HG02852 (cell line): Measurements from ENCODE around the gene GPX7.

Experiments
- ATAC-seq: cut with Tn5 transposase; IDR thresholded peaks from one replicate; pipeline ENCODE4 v1.9.1; 2021; ENCODE audit warnings: mild to moderate bottlenecking, moderate library complexity; ENCODE audit not compliant: unreplicated experiment

Gene GPX7

GRCh38 chr1:52585474-52585873, 16.7 kb upstream of the GPX7 start:
- ATAC-seq = no peak

DNA sequence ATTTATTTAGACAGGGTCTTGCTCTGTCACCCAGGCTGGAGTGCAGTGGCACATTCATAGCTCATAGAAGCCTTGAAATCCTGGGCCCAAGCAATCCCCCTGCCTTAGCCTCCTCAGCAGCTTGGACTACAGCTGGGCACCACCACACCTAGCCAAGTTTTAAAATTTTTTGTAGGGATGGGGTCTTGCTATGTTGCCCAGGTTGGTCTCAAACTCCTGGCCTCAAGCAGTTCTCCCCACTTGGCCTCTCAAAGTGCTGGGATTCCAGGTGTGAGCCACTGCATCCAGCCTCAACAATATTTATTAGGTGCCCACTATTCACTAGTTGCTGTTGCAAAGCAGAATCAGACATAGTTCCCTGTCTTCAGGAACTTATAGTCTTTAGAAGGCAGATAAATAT, 14.1 kb upstream of the GPX7 start:
- ATAC-seq = no peak

DNA sequence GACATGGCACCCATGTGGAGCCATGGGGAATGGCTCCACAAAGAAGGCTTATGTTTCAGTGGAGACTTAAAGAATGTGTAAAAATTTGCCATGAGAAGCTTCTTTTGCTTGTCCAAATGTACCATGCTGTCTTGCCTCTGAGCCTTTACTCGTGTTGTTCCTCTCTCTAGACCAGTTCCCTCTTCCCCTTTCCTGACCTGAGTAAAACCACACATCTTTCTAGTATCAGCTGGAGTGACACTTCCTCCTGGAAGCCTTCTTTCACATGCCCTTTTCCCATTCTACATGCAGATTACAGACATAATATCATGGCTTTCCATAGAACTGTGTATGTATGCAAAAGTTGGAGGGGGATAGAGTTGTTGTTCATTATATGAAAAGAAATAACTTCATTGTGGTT, 13.6 kb upstream of the GPX7 start:
- no peak for ATAC-seq

DNA sequence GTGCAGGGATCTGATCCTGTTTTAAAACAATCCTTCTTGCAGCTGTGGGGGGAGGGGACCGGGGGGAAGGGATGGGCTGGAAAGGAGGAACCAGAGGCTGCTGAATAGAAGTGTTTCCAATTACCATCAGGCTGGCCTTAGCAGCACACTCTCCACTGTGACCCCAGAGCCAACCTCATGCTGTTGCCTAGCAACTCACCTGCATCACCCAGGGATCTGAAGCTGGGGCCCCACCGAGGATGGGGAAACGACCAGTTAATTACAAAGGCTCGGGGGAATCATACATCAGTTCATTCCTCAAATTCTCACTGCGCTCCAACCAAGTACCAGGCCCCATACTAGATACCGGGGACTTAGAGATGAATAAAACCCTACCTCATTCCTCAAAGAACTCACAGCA, 11.9 kb upstream of the GPX7 start:
- ATAC-seq = no peak

DNA sequence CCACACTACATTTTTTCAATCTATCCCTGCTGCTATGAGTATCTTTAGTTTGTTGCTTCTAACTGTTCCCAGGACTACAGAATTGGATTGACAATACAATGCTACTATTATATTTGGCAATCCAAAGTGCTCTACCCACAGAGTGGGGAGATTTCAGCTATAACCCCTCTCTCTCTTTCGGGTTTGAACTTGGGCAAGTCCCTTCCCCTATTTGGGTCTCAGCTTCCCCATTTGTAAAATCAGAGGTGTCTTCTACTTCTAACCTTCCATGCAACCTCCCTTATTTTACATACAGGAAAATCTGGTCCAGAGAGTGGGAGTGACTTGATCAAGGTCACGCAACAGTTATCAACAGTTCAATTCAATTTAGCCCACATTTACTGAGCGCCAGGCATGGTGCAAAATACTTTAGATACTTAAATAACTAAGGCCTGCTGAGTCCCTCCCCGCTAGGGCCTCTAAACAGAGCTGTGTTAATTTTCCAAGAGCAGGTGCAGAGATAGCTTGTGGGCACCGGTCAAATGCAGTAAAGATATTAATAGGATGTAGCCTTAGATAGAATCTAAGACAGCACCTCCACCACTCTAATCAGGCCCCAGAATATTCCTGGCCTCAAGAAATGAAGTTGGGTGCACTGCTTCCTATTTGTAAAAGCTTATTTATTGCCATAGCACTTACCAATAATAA, 9.4 kb upstream of the GPX7 start:
- ATAC-seq = no peak

DNA sequence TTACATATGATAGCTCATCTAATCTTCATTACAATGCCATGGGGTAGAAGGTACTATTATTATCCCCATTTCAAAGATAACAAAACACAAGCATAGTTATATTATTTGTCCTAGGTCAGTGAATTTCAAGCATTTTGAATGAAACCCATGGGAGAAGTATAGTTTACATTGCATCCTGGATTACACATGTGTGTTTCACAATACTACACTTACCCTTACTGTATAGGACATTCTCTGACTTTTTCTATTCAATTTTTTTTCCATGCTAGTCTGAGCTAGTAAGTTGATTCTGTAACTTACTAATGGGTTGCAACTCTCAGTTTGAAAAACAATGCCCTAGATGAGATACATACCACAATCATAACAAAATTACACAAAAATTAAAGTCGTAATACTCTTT, 8.7 kb upstream of the GPX7 start:
- ATAC-seq = no peak

DNA sequence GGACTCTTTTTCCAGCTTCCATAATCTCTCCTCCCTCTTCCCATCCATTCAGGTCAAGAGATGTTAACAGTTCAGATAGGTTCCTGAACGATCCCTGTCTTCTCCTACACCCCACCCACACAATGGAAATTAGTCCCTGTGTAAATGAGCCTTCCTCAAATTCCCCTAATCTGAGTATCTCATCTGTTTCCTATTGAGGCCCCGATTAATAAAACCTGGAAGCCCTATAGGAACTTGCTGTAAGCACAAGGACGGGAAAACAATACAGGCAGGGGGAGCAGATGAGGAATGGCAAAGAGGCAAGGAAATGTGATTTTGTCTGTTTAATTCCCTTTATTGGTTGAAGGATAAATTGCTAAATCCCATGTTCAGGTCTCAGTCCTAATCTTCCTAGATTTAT, 7.1 kb upstream of the GPX7 start:
- ATAC-seq = no peak

DNA sequence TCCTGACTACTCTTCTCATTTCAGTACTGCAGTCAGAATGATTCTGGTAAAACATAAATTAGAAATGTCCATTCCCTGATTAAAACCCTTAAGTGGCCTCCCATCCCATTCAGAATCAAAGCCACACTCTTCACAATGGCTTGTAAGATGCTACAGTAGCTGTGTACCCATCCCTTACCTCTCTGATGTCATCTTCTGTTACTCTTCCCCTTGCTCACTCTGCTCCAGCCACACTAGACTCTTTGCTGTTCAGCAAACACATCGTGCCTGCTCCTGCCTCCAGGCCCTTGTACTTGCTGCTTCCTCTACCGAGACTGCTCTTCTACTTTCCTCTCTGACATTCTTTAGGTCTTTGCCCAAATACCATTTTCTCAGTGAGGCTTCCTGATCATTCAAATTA, 4.3 kb upstream of the GPX7 start:
- ATAC-seq = no peak

- ATAC-seq = no peak
Measured at GRCh38 chr1:52598729-52599128, 3.4 kb upstream of the GPX7 start.

GRCh38 chr1:52599236-52599635, 2.9 kb upstream of the GPX7 start:
- ATAC-seq = no peak

DNA sequence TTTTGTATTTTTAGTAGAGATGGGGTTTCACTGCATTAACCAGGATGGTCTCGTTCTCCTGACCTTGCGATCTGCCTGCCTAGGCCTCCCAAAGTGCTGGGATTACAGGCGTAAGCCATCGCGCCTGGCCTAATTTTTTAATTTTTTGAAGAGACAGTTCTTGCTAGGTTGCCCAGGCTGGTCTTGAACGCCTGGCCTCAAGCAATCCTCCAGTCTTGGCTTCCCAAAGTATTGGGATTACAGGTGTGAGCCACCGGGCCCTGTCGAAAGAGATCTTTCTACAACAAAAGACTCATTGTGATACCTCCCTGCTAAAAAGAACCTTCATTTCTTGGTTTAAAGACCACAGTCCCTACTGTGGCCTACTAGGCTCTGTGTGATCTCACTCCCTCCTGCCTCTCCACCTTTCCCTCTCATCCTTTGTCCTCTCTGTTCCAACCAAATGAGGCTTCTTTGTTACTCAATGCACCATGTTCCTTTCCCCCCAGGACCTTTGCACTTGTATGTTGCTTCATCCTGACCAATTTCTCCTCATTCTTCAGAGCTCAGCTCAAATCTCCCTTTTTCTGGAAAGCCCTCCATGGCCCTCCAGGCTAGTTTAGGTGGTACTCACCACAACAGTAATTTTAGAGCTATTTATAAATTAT, 1.5 kb upstream of the GPX7 start:
- ATAC-seq = no peak

DNA sequence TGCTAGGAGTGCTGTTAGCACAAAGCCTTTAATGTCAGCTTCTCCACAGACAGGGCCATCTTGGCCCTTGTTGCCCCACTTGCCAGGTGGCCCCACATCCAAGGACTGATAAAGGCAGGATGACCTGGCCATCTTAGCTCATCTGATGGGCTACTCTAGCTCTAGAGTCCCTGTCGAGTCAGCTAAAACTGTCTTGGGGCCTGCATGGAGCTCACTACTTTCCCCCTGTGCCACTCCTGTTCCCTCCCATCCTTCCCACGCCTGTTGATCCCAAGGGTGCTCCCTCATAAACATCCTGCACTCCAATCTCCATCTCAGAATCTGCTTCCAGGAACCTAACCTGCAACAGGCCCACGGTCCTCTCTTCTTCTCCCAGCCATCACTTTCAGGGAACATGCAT, 652 bp upstream of the GPX7 start:
- no peak for ATAC-seq

DNA sequence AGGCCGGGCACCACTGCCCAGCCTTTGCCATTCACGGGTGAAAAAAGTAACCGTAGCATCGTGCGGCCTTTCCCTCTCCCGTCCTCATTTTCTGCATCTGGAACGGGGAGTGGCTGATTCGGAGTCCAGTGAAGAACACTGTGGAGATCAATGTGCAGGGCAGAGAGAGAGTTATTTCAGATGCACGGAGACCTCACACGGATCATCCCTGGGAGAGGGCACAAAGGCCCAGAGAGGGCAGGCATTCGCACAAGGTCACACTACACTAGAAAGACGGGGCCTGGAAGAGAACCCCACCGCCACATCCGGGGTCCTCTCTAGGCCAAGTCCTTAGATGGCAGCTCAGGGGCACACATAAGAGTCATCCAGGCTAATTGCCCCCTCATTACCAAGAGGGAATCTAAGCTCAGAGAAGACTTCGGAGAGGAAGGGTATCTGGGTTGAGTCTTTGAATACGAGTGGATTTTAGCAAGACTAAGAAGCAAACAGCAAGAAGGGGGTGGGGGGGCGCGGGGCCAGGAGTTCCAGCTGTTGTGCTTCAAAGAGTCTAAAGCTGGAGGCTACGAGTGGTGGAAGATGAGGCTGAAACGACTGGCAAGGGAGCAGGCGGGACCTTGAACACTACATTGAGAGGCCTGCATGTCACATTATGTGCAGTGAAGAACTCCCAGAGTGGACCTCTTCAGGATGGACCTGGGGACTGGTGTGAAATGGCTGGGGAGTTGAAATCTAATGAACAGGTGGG, 857 bp downstream of the GPX7 start:
- ATAC-seq = no peak

DNA sequence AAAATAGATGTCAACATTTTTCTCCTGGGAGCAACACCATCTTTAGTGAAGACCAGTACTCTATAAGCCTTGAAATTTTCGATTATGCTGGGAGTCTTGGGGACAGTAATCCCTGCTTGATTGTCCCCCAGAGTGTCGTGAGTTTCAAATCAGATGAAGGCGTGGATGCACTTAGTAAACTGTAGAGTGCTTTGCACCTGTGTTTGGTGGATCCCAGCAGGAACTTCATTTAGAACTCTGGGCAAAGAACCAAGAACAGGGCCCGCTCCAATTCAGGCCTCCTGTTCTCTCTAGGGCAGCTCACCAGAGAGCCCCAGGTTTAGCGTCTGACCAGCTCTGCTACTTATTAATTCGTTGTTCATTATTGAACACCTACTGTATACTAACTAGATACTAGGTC, 1.5 kb downstream of the GPX7 start:
- ATAC-seq = no peak

GRCh38 chr1:52604063-52604770, 2.0 kb downstream of the GPX7 start:
- no peak for ATAC-seq

DNA sequence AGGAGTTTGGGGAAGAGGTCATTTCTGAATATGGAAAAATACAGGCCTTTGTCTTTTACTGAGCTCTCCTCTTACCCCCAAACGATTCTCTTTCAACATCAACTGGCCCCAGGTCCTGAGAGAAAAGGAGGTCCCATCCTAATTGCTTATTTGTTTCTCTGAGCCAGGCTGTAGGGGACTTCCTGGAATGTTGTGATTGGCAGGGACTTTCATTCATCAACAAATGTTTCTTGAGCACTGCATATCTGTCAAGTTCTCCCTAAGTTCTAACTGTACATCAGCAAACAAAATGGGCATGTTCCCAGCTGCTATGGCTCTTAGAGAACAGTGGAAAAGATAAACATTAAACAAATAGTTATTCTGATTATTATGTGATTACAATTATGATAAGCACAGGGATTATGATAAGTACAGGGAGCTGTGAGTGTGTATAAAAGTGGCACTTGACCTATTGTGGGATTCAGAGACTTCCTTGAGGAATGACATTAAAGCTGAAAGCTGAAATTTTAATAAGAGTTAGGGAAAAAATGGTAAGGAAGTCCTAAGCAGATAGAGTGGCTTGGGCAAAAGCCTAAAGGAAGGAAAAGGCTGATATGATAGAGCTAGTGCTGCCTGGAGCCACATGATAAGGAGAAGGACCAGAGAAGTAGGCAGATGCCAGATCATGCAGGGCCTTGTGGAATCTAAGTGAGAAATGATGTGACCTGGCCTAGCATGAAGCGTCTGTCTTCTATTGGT, 11.6 kb downstream of the GPX7 start:
- ATAC-seq = no peak

DNA sequence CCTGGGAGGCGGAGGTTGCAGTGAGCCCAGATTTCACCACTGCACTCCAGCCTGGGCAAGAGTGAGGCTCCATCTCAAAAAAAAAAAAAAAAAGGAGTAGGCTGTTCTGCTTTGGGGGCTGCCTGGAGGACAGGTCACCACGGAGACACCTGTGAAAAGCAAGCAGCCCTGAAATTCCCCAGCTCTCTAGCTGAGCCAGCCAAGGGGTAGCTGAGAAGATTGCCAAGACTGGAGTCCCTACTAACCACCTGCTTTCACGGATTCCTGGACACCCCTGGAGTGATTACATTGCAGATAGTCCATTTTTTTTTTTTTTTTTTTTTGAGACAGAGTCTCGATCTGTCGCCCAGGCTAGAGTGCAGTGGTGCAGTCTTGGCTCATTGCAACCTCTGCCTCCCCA, 12.5 kb downstream of the GPX7 start:
- no peak for ATAC-seq

- no peak for ATAC-seq
Measured at GRCh38 chr1:52615489-52616042, 13.4 kb downstream of the GPX7 start.

DNA sequence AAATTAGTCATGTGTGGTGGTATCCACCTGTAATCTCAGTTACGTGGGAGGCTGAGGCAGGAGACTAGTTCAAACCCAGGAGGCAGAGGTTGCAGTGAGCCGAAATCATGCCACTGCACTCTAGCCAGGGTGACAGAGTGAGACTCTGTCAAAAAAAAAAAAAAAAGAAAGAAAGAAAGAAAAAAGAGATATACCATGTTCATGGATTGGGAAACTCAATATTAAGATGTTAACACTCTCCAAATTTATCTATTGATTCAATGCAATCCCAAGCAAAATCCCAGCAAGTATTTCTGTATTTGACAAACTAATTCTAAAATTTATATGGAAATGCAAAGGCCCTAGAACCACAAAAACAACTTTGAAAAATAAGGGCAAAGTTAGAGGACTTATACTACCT, 19.8 kb downstream of the GPX7 start:
- no peak for ATAC-seq

DNA sequence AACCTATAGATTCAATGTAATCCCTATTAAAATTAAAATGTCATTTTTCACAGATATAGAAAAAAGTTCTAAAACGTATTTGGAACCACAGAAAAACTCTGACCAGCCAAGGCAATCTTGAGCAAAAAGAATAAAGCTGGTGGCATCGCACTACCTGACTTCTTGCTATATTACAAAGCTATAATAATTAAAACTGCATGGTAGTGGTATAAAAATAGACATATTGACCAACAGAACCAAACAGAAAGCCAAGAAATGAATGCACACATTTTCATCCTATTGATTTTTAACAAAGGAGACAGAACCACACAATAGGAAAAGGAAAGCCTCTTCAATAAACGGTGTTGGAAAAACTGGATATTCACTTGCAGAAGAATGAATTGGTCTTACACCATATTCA, 21.6 kb downstream of the GPX7 start:
- no peak for ATAC-seq

- no peak for ATAC-seq
Measured at GRCh38 chr1:52627028-52627427, 24.9 kb downstream of the GPX7 start.
